Vagina (tissue), 2 donors: Measurements from ENCODE around the gene ZBTB45. TPM values are rescaled to one million over a fixed set of nuclear protein-coding genes. Genes with fewer than 3 reads are reported as not detected.
A peak's percentile ranks its signal among the peaks of the same experiment; 100 is the strongest.

Source experiments
- DNase-seq, 2 donors: peaks; one replicate each; pipeline ENCODE4 v3.0.0-alpha.2; 2017; ENCODE audit errors: extremely low spot score in 2 of 2
- H3K27ac ChIP-seq: fragments of 200-600 bp; sonication (generic); one replicate; pipeline ENCODE4 v1.5.1; 2019
- H3K27me3 ChIP-seq: fragments of 200-600 bp; sonication (generic); one replicate; pipeline ENCODE4 v1.5.1; 2019
- H3K36me3 ChIP-seq, 2 donors: fragments of 200-600 bp; sonication (generic); one replicate each; pipeline ENCODE4 v1.5.1; 2017 to 2019
- H3K4me1 ChIP-seq: fragments of 200-600 bp; sonication (generic); one replicate; pipeline ENCODE4 v1.5.1; 2019
- H3K4me3 ChIP-seq, 2 donors: fragments of 200-600 bp; sonication (generic); 1 replicate in 1 of 2; 2 replicates in 1 of 2; pipeline ENCODE4 v1.5.1; 2016 to 2019
- H3K9me3 ChIP-seq: fragments of 200-600 bp; sonication (generic); one replicate; pipeline ENCODE4 v1.5.1; 2019
- POLR2A ChIP-seq, 2 donors: fragments of 450-650 bp; IDR thresholded peaks; one replicate each; pipeline ENCODE4 v1.6.1; 2017; ENCODE audit warnings: antibody characterized with exemption in 2 of 2, mild to moderate bottlenecking in 2 of 2, moderate library complexity in 2 of 2
- POLR2AphosphoS5 ChIP-seq, 2 donors: sonication (generic); formaldehyde crosslinking; IDR thresholded peaks; one replicate each; pipeline ENCODE4 v1.9.0; 2017; ENCODE audit warnings: antibody characterized with exemption in 2 of 2, mild to moderate bottlenecking in 2 of 2, low read depth in 1 of 2; ENCODE audit not compliant: insufficient read depth in 1 of 2
- intact Hi-C: fragments of 100-400 bp; cut with DNase I; formaldehyde crosslinking; loops from one replicate; pipeline ENCODE4 v1.15.1; 2023
- total RNA-seq: library from RNA; depleted of rRNA; stranded (reverse); fragments of >200 nt; gene quantifications from one replicate; pipeline ENCODE4 v1.2.3, GENCODE V29; 2016
- TF ChIP-seq, protein P1 (sequence below), 3 experiments: fragments of 450-650 bp in 2 of 3; fragments of 200-600 bp in 1 of 3; sonication (generic) in 1 of 3; IDR thresholded peaks; one replicate each; pipeline ENCODE4 v1.5.1; 2017 to 2019; ENCODE audit warnings: antibody characterized with exemption in 3 of 3, mild to moderate bottlenecking in 2 of 3, moderate library complexity in 2 of 3

ZBTB45 gene
- total RNA-seq, 1 donor from 2014 or later = 14.0 TPM

DNA sequence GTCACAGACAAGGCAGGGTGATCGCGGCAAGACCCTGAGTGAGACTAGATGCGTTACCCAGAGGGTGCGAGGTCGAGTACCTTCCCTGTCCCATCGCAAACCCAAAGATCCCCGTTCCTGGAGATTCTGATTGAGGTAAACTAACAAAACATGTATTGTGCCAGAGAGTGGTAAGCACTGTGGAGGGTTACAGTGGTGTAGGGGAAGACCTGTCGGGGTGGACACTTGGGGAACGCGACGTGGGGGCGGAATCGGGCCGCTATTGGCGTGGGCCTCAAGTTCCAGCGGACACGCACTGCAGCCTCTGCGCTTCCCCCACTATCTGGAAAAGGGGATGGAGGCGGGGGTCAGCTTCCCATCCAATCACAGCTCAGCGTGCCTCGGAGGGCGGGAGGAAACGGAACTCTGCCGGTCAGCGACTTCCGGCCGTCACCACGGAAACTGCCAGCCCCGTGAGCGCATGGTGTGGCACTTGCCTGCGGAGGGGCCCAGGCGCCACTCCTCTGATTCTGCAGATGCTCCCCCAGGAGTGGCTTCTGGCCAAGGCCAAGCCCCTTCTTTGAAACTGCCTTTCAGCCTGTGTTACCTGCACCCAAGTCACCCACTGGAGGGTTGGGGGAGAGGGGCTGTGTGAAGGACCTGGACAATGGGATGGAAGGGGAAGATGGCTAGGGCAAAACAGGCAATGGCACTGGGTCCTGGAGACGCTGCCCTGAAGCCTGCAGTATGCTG is 39.8 kb upstream of the ZBTB45 start:
- peaks cover 0 to 14% of the 10 kb centered on the region in 2 donors for H3K36me3 ChIP-seq
- DNase-seq = peak in 1 of 2 donors; percentile 97
- peak overlapping the region; percentile 81 to 89 for H3K4me3 ChIP-seq
- TF ChIP-seq, protein P1, sequence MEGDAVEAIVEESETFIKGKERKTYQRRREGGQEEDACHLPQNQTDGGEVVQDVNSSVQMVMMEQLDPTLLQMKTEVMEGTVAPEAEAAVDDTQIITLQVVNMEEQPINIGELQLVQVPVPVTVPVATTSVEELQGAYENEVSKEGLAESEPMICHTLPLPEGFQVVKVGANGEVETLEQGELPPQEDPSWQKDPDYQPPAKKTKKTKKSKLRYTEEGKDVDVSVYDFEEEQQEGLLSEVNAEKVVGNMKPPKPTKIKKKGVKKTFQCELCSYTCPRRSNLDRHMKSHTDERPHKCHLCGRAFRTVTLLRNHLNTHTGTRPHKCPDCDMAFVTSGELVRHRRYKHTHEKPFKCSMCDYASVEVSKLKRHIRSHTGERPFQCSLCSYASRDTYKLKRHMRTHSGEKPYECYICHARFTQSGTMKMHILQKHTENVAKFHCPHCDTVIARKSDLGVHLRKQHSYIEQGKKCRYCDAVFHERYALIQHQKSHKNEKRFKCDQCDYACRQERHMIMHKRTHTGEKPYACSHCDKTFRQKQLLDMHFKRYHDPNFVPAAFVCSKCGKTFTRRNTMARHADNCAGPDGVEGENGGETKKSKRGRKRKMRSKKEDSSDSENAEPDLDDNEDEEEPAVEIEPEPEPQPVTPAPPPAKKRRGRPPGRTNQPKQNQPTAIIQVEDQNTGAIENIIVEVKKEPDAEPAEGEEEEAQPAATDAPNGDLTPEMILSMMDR (IDR thresholded peaks at IDR 0.05) = no peak
- TF ChIP-seq POLR2A (IDR thresholded peaks at IDR 0.05) = peak in 1 of 2 donors; percentile 35
- peak in 1 of 2 donors; percentile 87 for TF ChIP-seq POLR2AphosphoS5 (IDR thresholded peaks at IDR 0.05; ENCODE audit: insufficient read depth in 1 of 2, low read depth in 1 of 2)
- H3K27me3 ChIP-seq = no peaks in the 10 kb centered on the region
- no peaks in the 10 kb centered on the region for H3K9me3 ChIP-seq
- H3K27ac ChIP-seq = peak overlapping the region; percentile 100
- H3K4me1 ChIP-seq = peaks cover 65% of the 10 kb centered on the region
- intact Hi-C loops = no loop called here

DNA sequence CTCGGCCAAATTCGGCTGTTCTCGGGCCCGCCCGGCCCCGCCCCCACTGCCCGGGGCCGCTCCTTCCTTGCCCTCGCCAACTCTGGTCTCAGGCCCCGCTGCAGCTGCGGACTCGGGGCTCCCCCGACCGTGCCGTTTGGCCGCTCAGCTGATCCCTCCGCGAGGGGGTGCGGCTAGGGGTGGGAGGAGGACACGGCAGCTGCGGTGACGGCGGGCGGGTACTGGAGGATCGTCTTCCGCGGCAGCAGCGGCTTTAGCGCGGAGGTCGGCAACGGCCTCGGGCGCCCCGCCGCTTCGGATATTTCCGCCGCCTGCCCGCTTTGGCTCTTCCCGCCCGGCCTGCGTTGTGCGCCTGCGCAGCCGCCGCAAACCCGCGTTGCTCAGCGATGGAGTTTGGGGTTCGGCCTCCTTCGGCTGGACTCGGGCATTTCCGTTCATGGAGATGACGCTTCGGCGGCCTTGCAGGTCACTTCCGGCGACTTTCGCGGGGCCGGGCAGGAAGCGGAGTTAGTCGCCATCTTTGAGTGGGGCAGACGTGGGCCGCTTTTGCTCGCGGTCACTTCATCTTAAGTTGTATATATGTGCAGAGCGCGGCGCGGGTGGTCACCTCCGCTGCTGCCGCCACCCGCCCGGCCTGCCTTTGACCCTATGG is 39.1 kb upstream of the ZBTB45 start:
- no peaks in the 10 kb centered on the region for H3K9me3 ChIP-seq
- peaks cover 0 to 14% of the 10 kb centered on the region in 2 donors for H3K36me3 ChIP-seq
- peak in 1 of 2 donors; percentile 97 for DNase-seq
- H3K4me1 ChIP-seq = peaks cover 71% of the 10 kb centered on the region
- H3K4me3 ChIP-seq = peak overlapping the region; percentile 81 to 89
- H3K27ac ChIP-seq = peak overlapping the region; percentile 100
- intact Hi-C loops = no loop called here
- no peaks in the 10 kb centered on the region for H3K27me3 ChIP-seq
- peak in 1 of 2 donors; percentile 43 for TF ChIP-seq POLR2A (IDR thresholded peaks at IDR 0.05)
- TF ChIP-seq, protein P1 (IDR thresholded peaks at IDR 0.05) = no peak
- peak; percentile 82 to 96 for TF ChIP-seq POLR2AphosphoS5 (IDR thresholded peaks at IDR 0.05; ENCODE audit: insufficient read depth in 1 of 2, low read depth in 1 of 2)

DNA sequence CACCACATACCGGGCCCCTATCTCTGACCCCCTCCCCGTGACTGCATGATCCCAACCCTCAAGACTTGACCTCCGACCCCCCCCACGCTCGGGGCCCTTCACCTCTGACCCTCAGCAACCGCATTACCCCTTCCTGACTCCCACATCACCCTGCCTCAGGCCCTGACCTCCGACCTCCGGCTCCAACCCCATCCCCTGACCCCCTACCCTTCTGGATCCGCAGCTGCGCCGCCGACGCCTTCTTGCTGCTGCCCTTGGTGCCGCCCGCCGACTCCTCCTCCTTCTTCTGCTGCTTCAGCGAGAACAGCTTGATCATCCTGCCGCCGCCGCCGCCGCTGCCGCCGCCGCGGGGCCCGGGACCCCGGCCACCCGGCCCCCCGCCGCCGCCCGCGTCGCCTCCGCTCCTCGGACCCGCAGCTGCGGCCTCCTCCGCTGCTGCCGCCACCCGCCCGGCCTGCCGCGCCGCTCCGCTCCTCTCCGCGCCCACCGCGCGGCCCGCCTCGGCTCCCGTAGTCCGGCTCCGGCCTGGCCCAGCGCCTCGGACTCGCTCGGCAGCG is 38.5 kb upstream of the ZBTB45 start, which contains the start of gene UBE2M:
UBE2M (minus strand) TSS at position 546 of the 557 bp plus-strand sequence; CDS start at position 316, 230 bp downstream.
- intact Hi-C loops = no loop called here
- Histone ChIP-seq H3K4me1 (peaks cover 72% of the 10 kb centered on the region), H3K27me3 (no peaks in the 10 kb centered on the region), H3K27ac (peak within 1 kb of the TSS; percentile 100), H3K9me3 (no peaks in the 10 kb centered on the region), H3K4me3 (peak within 1 kb of the TSS; percentile 81 to 89), H3K36me3 (peaks cover 0 to 14% of the 10 kb centered on the region in 2 donors)
- no peak for TF ChIP-seq POLR2AphosphoS5 (IDR thresholded peaks at IDR 0.05; ENCODE audit: insufficient read depth in 1 of 2, low read depth in 1 of 2)
- TF ChIP-seq, protein P1 (IDR thresholded peaks at IDR 0.05) = no peak
- no peak for TF ChIP-seq POLR2A (IDR thresholded peaks at IDR 0.05)
- DNase-seq = no peak

DNA sequence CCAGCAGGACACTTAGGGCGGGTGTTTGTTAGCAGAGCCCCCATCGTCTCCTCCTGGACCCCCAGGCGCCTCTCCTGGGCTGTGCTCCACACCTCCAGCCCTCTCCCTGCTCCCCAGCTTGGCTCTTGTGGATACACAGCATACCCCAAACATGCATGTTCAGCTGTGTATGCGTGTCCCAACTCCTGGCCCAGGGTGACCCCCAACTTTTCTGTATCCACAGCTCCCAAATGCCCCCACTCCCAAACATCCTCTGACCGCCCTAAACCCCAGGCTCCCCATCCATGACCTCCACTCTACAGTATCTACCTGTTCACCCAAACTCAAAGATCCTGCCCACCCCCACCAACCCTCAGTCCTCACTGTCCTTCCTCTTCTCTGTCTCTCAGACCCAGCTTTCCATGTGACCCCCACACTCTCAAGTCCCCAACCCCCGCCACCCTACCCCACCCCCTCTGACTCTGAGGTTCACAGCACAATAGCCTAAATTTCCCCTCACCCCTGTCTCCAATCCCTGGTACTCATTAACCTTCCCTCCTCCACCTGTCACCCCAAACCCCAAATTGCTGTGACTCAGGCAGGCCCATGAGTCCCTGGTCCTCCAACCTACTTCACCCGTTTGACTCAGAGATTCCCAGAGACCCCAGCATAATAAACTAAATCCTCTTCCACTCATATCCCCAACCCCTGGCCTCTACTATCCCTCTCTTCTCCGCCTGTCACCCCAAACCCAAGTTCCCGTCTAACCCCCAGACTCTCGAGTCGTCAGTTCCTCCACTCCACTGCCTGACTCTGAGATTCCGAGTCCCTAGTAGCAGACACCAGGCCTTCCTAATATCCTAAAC is 37.8 kb upstream of the ZBTB45 start:
- Histone ChIP-seq H3K9me3 (no peaks in the 10 kb centered on the region), H3K36me3 (peaks cover 0 to 14% of the 10 kb centered on the region in 2 donors), H3K4me3 (peak overlapping the region; percentile 81 to 89), H3K4me1 (peaks cover 67% of the 10 kb centered on the region), H3K27me3 (no peaks in the 10 kb centered on the region), H3K27ac (peak overlapping the region; percentile 100)
- intact Hi-C loops = no loop called here
- DNase-seq = peak in 1 of 2 donors; percentile 92
- TF ChIP-seq POLR2AphosphoS5 (IDR thresholded peaks at IDR 0.05; ENCODE audit: insufficient read depth in 1 of 2, low read depth in 1 of 2) = no peak
